HG03025 (cell line): ENCODE results near the gene NSUN7.

Source experiments
- ATAC-seq: cut with Tn5 transposase; IDR thresholded peaks from one replicate; pipeline ENCODE4 v1.9.1; 2021; ENCODE audit warnings: mild to moderate bottlenecking, moderate library complexity; ENCODE audit not compliant: unreplicated experiment, low FRiP score

NSUN7 gene

GRCh38 chr4:40842725-40843423 lies 93.1 kb downstream of the NSUN7 start:
- no peak for ATAC-seq

GRCh38 chr4:40843696-40844095 lies 93.9 kb downstream of the NSUN7 start:
- no peak for ATAC-seq

GRCh38 chr4:40844261-40844660 lies 94.5 kb downstream of the NSUN7 start:
- no peak for ATAC-seq

- ATAC-seq, result no peak
These were observed 95.5 kb downstream of the NSUN7 start for GRCh38 chr4:40845154-40845835.

- no peak for ATAC-seq
These were observed 96.8 kb downstream of the NSUN7 start for GRCh38 chr4:40846532-40846931.

- ATAC-seq, result no peak
These were observed 98.5 kb downstream of the NSUN7 start for GRCh38 chr4:40848251-40848650.

- no peak for ATAC-seq
These were observed 99.2 kb downstream of the NSUN7 start for GRCh38 chr4:40848940-40849339.

- ATAC-seq, result no peak
These were observed 100.7 kb downstream of the NSUN7 start for GRCh38 chr4:40850496-40850895.

- ATAC-seq, result no peak
These were observed 106.6 kb downstream of the NSUN7 start for GRCh38 chr4:40856277-40856839.

- ATAC-seq, result peak; percentile 82
These were observed 107.1 kb downstream of the NSUN7 start for GRCh38 chr4:40856840-40857362.

- ATAC-seq, result no peak
These were observed 108.2 kb downstream of the NSUN7 start for GRCh38 chr4:40857956-40858355.

GRCh38 chr4:40858962-40859361 lies 109.2 kb downstream of the NSUN7 start:
- no peak for ATAC-seq
